ENCODE results near the gene TAS2R46. TPM values are rescaled to one million over a fixed set of nuclear protein-coding genes. Genes with fewer than 3 reads are reported as not detected.

Gene TAS2R46
- polyA plus RNA-seq, 2 of the 4 experiments (the other 2 are of a cell fraction) = 0.32 TPM; not detected in 1

- H3K9me3 ChIP-seq = no peaks in the 10 kb centered on the region
- DNase-seq (ENCODE audit: low read depth in 1 of 2, low spot score in 1 of 2) = no peak
- WGBS (ENCODE audit: missing lambda C conversion rate) = 93% methylated on average over 6 of the region's 6 CpGs
- no peak for FAIRE-seq
- POLR2A ChIA-PET = no interaction called here
- no peak for ATAC-seq
- no peak within 1 kb of the TSS for H3K4me3 ChIP-seq
- CTCF ChIA-PET = no interaction called here
- no peak within 1 kb of the TSS for H3K27ac ChIP-seq
- no peak for TF ChIP-seq TP53 (CRISPR knock-in tag; IDR thresholded peaks at IDR 0.05)
- TF ChIP-seq, protein P1, sequence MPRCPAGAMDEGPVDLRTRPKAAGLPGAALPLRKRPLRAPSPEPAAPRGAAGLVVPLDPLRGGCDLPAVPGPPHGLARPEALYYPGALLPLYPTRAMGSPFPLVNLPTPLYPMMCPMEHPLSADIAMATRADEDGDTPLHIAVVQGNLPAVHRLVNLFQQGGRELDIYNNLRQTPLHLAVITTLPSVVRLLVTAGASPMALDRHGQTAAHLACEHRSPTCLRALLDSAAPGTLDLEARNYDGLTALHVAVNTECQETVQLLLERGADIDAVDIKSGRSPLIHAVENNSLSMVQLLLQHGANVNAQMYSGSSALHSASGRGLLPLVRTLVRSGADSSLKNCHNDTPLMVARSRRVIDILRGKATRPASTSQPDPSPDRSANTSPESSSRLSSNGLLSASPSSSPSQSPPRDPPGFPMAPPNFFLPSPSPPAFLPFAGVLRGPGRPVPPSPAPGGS (IDR thresholded peaks at IDR 0.05) = no peak
- no peak for TF ChIP-seq ZNF302 (CRISPR knock-in tag; IDR thresholded peaks at IDR 0.05)
- no peak for TF ChIP-seq JUNB (IDR thresholded peaks at IDR 0.05)
- TF ChIP-seq RAD21 (conservative IDR thresholded peaks at IDR 0.05 in 1 of 2, IDR thresholded peaks at IDR 0.05 in 1 of 2) = no peak
- no peak for TF ChIP-seq HOXA7 (CRISPR knock-in tag; IDR thresholded peaks at IDR 0.05)
- no peak for TF ChIP-seq FOSL2 (IDR thresholded peaks at IDR 0.05)
- TF ChIP-seq FOSL2 (CRISPR knock-in tag; IDR thresholded peaks at IDR 0.05) = no peak
- TF ChIP-seq, protein P2, sequence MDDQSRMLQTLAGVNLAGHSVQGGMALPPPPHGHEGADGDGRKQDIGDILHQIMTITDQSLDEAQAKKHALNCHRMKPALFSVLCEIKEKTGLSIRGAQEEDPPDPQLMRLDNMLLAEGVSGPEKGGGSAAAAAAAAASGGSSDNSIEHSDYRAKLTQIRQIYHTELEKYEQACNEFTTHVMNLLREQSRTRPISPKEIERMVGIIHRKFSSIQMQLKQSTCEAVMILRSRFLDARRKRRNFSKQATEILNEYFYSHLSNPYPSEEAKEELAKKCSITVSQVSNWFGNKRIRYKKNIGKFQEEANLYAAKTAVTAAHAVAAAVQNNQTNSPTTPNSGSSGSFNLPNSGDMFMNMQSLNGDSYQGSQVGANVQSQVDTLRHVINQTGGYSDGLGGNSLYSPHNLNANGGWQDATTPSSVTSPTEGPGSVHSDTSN (IDR thresholded peaks at IDR 0.05) = no peak
- no peak for TF ChIP-seq RARB (CRISPR knock-in tag; IDR thresholded peaks at IDR 0.05)
- no peak for TF ChIP-seq MAX (IDR thresholded peaks at IDR 0.05)
- no peak for TF ChIP-seq MAZ (IDR thresholded peaks at IDR 0.05; ENCODE audit: borderline replicate concordance, low read depth, low read length)
- no peak within 1 kb of the TSS for H3K4me2 ChIP-seq
- H3K4me1 ChIP-seq = no peaks in the 10 kb centered on the region
These were observed 30.8 kb downstream of the TAS2R46 start, which contains the start of gene TAS2R31 for GRCh38 chr12:11031307-11031706. TAS2R31 (minus strand) TSS chr12:11031407; CDS start chr12:11031335, 72 bp downstream.

DNA sequence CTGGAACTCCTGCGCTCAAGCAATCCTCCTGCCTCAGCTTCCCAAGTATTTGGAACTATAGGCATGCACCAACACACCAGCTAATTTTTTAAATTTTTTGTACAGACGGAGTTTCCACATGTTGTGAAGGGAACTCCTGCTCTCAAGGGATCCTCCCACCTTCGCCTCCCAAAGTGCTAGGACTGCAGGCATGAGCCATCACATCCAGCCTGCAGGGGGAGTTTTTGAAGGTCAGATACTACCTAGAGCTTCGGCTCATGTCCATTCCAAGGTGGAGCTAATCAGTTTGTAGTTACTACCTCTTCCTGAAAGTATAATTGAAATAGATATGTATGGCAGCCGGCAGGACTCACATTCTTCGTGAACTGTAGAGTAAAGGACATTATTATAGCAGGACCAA, 36.0 kb downstream of the TAS2R46 start:
- no peak for FAIRE-seq
- CTCF ChIA-PET = no interaction called here
- WGBS (ENCODE audit: missing lambda C conversion rate) = 91% methylated on average over 6 of the region's 6 CpGs
- peak in 1 of 2 experiments; percentile 53; a peak in 2 of 6 replicates for ATAC-seq
- POLR2A ChIA-PET = no interaction called here
- H3K4me1 ChIP-seq = no peaks in the 10 kb centered on the region
- no peak overlapping the region for H3K4me3 ChIP-seq
- no peak overlapping the region for H3K4me2 ChIP-seq
- TF ChIP-seq POLR2AphosphoS2 (conservative IDR thresholded peaks at IDR 0.05; ENCODE audit: low read length) (no peak), JUN (IDR thresholded peaks at IDR 0.05) (no peak), MAX (IDR thresholded peaks at IDR 0.05) (no peak), CBX2 (IDR thresholded peaks at IDR 0.05; ENCODE audit: borderline replicate concordance, low read depth) (no peak), HOXB5 (CRISPR knock-in tag; IDR thresholded peaks at IDR 0.05) (no peak), MAFK (IDR thresholded peaks at IDR 0.05; ENCODE audit: partially characterized antibody) (no peak), RARB (CRISPR knock-in tag; IDR thresholded peaks at IDR 0.05) (no peak), PHF8 (IDR thresholded peaks at IDR 0.05; ENCODE audit: borderline replicate concordance, low read depth) (no peak), CHD4 (IDR thresholded peaks at IDR 0.05; ENCODE audit: borderline replicate concordance) (no peak), POLR2A (IDR thresholded peaks at IDR 0.05; ENCODE audit: low read length) (no peak), SREBF2 (IDR thresholded peaks at IDR 0.05) (no peak)
- TF ChIP-seq, protein P3, sequence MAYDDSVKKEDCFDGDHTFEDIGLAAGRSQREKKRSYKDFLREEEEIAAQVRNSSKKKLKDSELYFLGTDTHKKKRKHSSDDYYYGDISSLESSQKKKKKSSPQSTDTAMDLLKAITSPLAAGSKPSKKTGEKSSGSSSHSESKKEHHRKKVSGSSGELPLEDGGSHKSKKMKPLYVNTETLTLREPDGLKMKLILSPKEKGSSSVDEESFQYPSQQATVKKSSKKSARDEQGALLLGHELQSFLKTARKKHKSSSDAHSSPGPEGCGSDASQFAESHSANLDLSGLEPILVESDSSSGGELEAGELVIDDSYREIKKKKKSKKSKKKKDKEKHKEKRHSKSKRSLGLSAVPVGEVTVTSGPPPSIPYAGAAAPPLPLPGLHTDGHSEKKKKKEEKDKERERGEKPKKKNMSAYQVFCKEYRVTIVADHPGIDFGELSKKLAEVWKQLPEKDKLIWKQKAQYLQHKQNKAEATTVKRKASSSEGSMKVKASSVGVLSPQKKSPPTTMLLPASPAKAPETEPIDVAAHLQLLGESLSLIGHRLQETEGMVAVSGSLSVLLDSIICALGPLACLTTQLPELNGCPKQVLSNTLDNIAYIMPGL (CRISPR knock-in tag; IDR thresholded peaks at IDR 0.05; ENCODE audit: borderline replicate concordance) = no peak
- TF ChIP-seq, protein P1 (IDR thresholded peaks at IDR 0.05) = no peak
- peak in 1 of 2 experiments; percentile 16 for DNase-seq (ENCODE audit: low read depth in 1 of 2, low spot score in 1 of 2)
- H3K9me3 ChIP-seq = no peaks in the 10 kb centered on the region
- no peak overlapping the region for H3K27ac ChIP-seq
